Thoracic aorta (tissue), 2 donors: ENCODE measurements around the gene PAM16. TPM values are rescaled to one million over a fixed set of nuclear protein-coding genes. Genes with fewer than 3 reads are reported as not detected.

Source experiments
- ATAC-seq: fragments of 150-250 bp; one replicate; pipeline ENCODE4 v1.8.0; 2017; ENCODE audit warnings: low read depth; ENCODE audit not compliant: insufficient number of reproducible peaks, low FRiP score
- DNase-seq: peaks from one replicate; pipeline ENCODE4 v3.0.0-alpha.2; 2020; ENCODE audit warnings: low spot score
- H3K27ac ChIP-seq, 2 donors: fragments of 200-600 bp; sonication (generic); 1 replicate in 1 of 2; 2 replicates in 1 of 2; pipeline ENCODE4 v1.5.1; 2016; ENCODE audit warnings: mild to moderate bottlenecking in 2 of 2, moderate library complexity in 2 of 2
- H3K27me3 ChIP-seq: fragments of 200-600 bp; sonication (generic); replicated peaks from 2 replicates; pipeline ENCODE4 v1.6.0; 2016; ENCODE audit warnings: mild to moderate bottlenecking; ENCODE audit not compliant: insufficient read depth
- H3K36me3 ChIP-seq: fragments of 200-600 bp; sonication (generic); one replicate; pipeline ENCODE4 v1.5.1; 2016
- H3K4me1 ChIP-seq, 2 donors: fragments of 200-600 bp; sonication (generic); 1 replicate in 1 of 2; 2 replicates in 1 of 2; pipeline versions ENCODE4 v1.5.1 to v1.6.0; 2016; ENCODE audit warnings: low read depth in 2 of 2, mild to moderate bottlenecking in 1 of 2; ENCODE audit not compliant: control insufficient read depth in 1 of 2
- H3K4me3 ChIP-seq: fragments of 200-600 bp; sonication (generic); 2 replicates; pipeline ENCODE4 v1.5.1; 2016; ENCODE audit warnings: mild to moderate bottlenecking
- H3K9me3 ChIP-seq: fragments of 200-600 bp; sonication (generic); 2 replicates; pipeline ENCODE4 v1.5.1; 2016
- total RNA-seq, 2 donors: library from RNA; depleted of rRNA; stranded (reverse); fragments of >200 nt; gene quantifications; one replicate each; pipeline versions ENCODE4 v1.1.0 to v1.2.3, GENCODE V29; 2016
- TF ChIP-seq, protein P1 (sequence below): fragments of 200-600 bp; sonication (generic); IDR thresholded peaks from one replicate; pipeline ENCODE4 v1.5.1; 2019; ENCODE audit warnings: antibody characterized with exemption

PAM16 gene
- total RNA-seq, 2 donors from 2014 or later = 18.4 to 21.1 TPM

DNA sequence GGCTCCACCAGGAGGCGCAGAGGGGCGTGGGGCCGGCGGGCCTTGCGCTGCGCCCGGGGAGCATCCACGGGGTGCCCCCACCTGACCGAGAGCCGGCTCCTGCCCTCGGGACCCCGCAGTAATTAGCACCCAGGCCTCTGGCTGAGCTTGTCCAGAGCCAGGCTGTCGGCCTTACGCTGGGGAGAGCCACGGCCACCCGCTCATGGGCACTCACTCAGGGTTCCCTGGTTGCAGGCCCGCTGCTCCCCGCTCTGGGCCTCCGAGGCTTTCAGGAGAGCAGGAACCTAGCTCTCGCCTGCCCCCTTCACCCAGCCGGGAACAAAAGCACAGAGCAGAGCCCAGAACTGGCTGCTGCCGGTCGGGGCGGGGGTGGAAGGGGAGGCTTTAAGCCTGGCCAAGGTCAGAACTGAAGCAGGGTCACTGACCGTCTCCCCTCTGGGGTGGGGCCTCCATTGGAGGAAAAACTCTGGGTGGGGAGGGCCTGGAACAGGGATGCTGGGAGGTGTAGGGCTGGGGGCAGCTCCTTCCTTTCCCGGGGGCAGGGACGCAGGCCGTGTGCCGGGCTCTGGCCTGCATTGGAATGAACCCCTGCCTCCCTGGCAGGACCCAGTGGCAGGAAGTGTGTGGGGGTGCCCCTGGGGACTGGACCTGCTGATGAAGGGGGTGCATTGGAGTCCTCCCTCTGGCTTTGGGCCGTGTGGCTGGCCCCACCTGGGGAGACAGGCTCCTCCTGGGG is 22.9 kb downstream of the PAM16 start:
- H3K4me1 ChIP-seq = peaks cover 42 to 76% of the 10 kb centered on the region in 2 donors
- no peaks in the 10 kb centered on the region for H3K9me3 ChIP-seq
- H3K36me3 ChIP-seq = peaks cover 8% of the 10 kb centered on the region
- TF ChIP-seq, protein P1, sequence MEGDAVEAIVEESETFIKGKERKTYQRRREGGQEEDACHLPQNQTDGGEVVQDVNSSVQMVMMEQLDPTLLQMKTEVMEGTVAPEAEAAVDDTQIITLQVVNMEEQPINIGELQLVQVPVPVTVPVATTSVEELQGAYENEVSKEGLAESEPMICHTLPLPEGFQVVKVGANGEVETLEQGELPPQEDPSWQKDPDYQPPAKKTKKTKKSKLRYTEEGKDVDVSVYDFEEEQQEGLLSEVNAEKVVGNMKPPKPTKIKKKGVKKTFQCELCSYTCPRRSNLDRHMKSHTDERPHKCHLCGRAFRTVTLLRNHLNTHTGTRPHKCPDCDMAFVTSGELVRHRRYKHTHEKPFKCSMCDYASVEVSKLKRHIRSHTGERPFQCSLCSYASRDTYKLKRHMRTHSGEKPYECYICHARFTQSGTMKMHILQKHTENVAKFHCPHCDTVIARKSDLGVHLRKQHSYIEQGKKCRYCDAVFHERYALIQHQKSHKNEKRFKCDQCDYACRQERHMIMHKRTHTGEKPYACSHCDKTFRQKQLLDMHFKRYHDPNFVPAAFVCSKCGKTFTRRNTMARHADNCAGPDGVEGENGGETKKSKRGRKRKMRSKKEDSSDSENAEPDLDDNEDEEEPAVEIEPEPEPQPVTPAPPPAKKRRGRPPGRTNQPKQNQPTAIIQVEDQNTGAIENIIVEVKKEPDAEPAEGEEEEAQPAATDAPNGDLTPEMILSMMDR = peak; percentile 65
- H3K27me3 ChIP-seq = no peaks in the 10 kb centered on the region
- H3K4me3 ChIP-seq = peak overlapping the region; percentile 74
- DNase-seq = no peak
- no peak for ATAC-seq
- peak overlapping the region; percentile 52 to 58 for H3K27ac ChIP-seq

DNA sequence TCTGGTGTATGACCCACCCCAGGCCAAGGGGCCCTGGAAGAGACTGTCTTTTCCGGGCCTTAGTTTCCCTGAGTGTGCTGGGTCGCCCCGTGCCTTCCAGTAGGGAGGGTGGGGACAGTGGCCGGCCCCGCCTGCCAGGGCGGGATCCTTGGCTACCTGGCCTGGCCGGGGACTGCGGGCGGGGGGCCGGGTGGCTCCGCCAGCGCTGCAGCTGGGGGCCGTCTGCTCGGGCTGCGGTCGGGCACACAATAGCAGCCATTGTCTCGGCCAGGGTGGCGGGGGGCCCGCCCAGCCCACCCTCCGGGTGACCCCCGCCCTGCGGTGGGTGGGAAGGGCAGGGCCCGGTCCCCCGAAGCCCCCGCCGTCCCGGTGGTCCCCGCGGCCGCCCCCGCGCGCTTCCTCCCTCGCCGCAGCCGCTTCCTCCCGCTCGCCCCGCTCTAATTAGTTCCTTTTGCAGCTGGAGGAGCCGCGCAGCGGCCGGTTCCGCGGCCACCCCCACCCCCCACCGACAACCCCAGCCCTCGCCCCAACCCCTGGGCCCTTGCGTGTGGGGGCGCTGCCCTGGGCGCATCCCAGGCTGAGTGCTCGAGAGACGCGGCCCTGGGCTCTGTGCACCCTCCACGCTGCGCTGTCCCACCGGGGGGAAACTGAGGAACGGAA is 23.6 kb downstream of the PAM16 start:
- Histone ChIP-seq H3K4me1 (peaks cover 46 to 83% of the 10 kb centered on the region in 2 donors), H3K4me3 (peak overlapping the region; percentile 74), H3K36me3 (peaks cover 7% of the 10 kb centered on the region), H3K27me3 (no peaks in the 10 kb centered on the region), H3K9me3 (no peaks in the 10 kb centered on the region), H3K27ac (peak overlapping the region; percentile 52 to 58)
- DNase-seq (no peak), ATAC-seq (no peak)
- TF ChIP-seq, protein P1 = no peak

DNA sequence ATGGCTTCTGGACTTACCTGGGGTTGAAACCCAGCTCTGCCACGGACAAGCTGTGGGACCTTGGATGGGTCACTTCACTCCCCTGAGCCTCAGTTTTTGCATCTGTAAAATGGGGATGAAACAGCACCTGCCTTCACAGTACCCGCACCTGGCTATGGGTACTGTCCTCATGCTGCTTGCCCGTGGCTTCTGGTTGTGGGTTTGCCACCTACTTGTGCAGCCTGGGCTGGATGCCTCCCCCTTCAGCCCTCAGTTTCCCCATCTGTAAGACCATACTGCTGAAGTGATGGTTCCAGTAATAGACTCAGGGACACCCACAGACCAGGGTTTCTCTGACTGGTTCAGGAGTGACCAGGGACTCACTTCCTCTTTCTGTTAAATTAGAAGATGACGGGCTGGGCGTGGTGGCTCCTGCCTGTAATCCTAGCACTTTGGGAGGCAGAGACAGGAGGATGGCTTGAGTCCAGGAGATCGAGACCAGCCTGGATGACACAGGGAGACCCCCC is 25.8 kb downstream of the PAM16 start:
- TF ChIP-seq, protein P1 = no peak
- Histone ChIP-seq H3K9me3 (no peaks in the 10 kb centered on the region), H3K4me1 (peaks cover 58 to 99% of the 10 kb centered on the region in 2 donors), H3K27ac (peak overlapping the region; percentile 93 to 94), H3K27me3 (no peaks in the 10 kb centered on the region), H3K36me3 (no peaks in the 10 kb centered on the region), H3K4me3 (peak overlapping the region; percentile 54)
- DNase-seq (no peak), ATAC-seq (no peak)

DNA sequence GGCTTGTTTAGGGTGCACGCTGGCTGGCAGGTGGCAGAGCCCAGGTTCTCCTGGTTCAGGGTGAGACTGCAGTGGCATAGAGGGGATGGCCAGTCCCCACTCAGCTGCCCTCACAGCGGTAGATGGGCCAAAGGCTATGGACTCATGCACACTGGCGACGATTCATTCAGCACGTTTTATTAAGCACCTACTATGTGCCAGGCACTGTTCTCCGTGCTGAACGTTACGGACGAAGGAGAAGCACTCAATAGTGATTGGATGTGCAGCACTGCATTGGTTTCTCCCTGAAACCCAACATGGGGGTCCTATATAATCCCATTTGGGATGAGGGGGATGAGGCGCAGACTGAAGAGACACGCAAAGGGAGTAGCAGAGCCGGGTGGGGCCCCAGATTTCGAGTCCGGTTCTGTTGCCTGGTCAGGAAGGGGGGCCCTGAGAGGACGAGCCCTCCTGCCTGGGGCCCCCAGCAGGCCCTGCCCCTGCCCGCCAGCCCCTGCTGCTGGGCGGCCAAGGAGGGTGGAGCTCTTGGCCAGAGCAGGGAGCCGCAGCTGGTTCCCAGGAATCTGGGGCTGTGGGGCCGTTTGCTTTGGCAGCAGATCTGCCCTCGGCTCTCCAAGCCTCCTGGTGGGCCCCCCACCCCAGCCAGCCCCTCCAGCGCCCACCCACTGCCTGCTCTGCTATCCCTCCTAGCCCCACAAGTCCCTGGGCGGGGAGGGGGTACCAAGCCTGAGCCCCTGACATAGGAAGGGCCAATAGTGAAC is 26.4 kb downstream of the PAM16 start:
- H3K4me1 ChIP-seq = peaks cover 64 to 99% of the 10 kb centered on the region in 2 donors
- peak overlapping the region; percentile 54 for H3K4me3 ChIP-seq
- no peaks in the 10 kb centered on the region for H3K27me3 ChIP-seq
- no peaks in the 10 kb centered on the region for H3K36me3 ChIP-seq
- peak overlapping the region; percentile 93 to 94 for H3K27ac ChIP-seq
- TF ChIP-seq, protein P1 = no peak
- ATAC-seq = no peak
- no peaks in the 10 kb centered on the region for H3K9me3 ChIP-seq
- no peak for DNase-seq
